Adrenal gland (tissue), 12 donors: ENCODE results near the gene IGHMBP2. TPM values are rescaled to one million over a fixed set of nuclear protein-coding genes. Genes with fewer than 3 reads are reported as not detected.

Experiments used
- DNase-seq, 7 donors: peaks; one replicate each; pipeline ENCODE4 v3.0.0-alpha.2; 2019 to 2020
- H3K27ac ChIP-seq, 5 donors: fragments of 200-600 bp; sonication (generic) in 4 of 5; 1 replicate in 3 of 5; 2 replicates in 2 of 5; pipeline versions ENCODE4 v1.5.1 to v1.8.0; 2016 to 2020; ENCODE audit warnings: mild to moderate bottlenecking in 1 of 5
- H3K27me3 ChIP-seq: fragments of 200-600 bp; 2 replicates; pipeline ENCODE4 v1.8.0; 2021
- H3K36me3 ChIP-seq, 2 donors: fragments of 200-600 bp; replicated peaks in 1 of 2; 1 replicate in 1 of 2; 2 replicates in 1 of 2; pipeline versions ENCODE4 v1.5.1 to v1.8.0; 2018 to 2022
- H3K4me1 ChIP-seq, 2 donors: fragments of 200-600 bp; replicated peaks in 1 of 2; 1 replicate in 1 of 2; 2 replicates in 1 of 2; pipeline versions ENCODE4 v1.5.1 to v1.8.0; 2018 to 2021
- H3K4me3 ChIP-seq, 4 donors: fragments of 200-600 bp; sonication (generic) in 3 of 4; one replicate each; pipeline ENCODE4 v1.5.1; 2016 to 2018
- H3K9me3 ChIP-seq, 3 donors: fragments of 200-600 bp; sonication (generic) in 1 of 3; replicated peaks in 1 of 3; 1 replicate in 2 of 3; 2 replicates in 1 of 3; pipeline versions ENCODE4 v1.5.1 to v1.8.0; 2016 to 2021
- POLR2A ChIP-seq, 2 donors: fragments of 450-650 bp; IDR thresholded peaks; one replicate each; pipeline ENCODE4 v1.6.1; 2017; ENCODE audit warnings: antibody characterized with exemption in 2 of 2, mild to moderate bottlenecking in 2 of 2, moderate library complexity in 1 of 2
- WGBS, 4 donors: extraction: QIAGEN DNeasy Blood & Tissue Kit in 2 of 4; methylation state at CpG; one replicate each; pipeline versions ENCODE4 v1.1.5 to v1.1.7; 2013 to 2017; 5-methylcytosine and 5-hydroxymethylcytosine counted together
- intact Hi-C, 2 donors: fragments of 100-400 bp; cut with DNase I; formaldehyde crosslinking; loops; one replicate each; pipeline versions ENCODE4 v1.14.1 to v1.15.0; 2022 to 2023
- polyA plus RNA-seq, 3 donors: library from polyadenylated mRNA; stranded (reverse); fragments of 200-250 nt in 2 of 3; fragments of 350-450 nt in 1 of 3; fragmentation: Illumina TruSeq in 1 of 3; extraction: RNeasy Lipid Tissue Mini Kit (QIAGEN cat#74804) in 1 of 3; gene quantifications; one replicate each; pipeline ENCODE4 v1.2.3, GENCODE V29; 2013 to 2014
- total RNA-seq, 9 donors: library from RNA; depleted of rRNA in 4 of 9; stranded (reverse); fragments of >200 nt in 4 of 9; fragments of 120-200 nt in 1 of 9; fragmentation: NEBNext Ultra II Directional in 1 of 9; extraction: Animal tissue kit (Norgen Biotek cat#: 25700) in 1 of 9; gene quantifications; one replicate each; pipeline versions ENCODE4 v1.1.0 to v1.2.4, GENCODE V29; 2013 to 2023
- TF ChIP-seq, protein P1 (sequence below), 6 experiments: fragments of 450-650 bp in 4 of 6; fragments of 200-600 bp in 2 of 6; sonication (generic) in 1 of 6; IDR thresholded peaks; 1 replicate in 5 of 6; 2 replicates in 1 of 6; pipeline versions ENCODE4 v1.5.1 to v1.8.0; 2016 to 2021; ENCODE audit warnings: antibody characterized with exemption in 6 of 6, mild to moderate bottlenecking in 2 of 6, moderate library complexity in 1 of 6
- donor health status: healthy with polysubstance abuse.
- donor health status: Bipolar disorder and iron deficiency.
- donor health status: DM: yes; HTN: yes; CAD: no.
- donor health status: DM: no; HTN: no; CAD: no.
- donor health status: DM: no; HTN: no; CAD: no.
- donor health status: DM: yes; HTN: yes; CAD: no.

The IGHMBP2 gene
- total and polyA plus RNA-seq, 12 donors, result 7.9 to 40.6 (median 16.3) TPM

DNA sequence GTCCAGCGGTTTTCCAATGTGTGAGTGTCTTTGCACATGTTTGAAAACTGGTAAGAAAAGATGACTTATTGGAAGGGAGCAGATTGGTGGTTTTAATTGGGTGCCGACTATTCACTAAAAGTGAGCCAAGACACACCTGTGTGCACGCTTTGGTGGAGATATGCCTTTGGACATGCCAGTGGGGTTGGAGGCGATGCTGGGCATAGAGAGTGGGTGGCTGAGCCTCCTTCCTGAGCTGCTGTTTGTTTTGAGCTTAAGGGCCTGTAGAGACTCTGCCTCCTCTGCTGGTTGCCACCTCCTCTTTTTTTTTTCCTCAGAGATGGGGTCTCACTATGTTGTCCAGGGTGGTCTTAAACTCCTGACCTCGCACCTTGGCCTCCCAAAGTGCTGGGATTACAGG is 9.5 kb downstream of the IGHMBP2 start:
- no peaks in the 10 kb centered on the region for H3K4me1 ChIP-seq
- 91 to 97% (median 95%) methylated on average over 5 of the region's 5 CpGs for WGBS, 4 donors
- no peak overlapping the region for H3K4me3 ChIP-seq
- intact Hi-C loops, result no loop called here
- TF ChIP-seq POLR2A (IDR thresholded peaks at IDR 0.05), result no peak
- TF ChIP-seq, protein P1, sequence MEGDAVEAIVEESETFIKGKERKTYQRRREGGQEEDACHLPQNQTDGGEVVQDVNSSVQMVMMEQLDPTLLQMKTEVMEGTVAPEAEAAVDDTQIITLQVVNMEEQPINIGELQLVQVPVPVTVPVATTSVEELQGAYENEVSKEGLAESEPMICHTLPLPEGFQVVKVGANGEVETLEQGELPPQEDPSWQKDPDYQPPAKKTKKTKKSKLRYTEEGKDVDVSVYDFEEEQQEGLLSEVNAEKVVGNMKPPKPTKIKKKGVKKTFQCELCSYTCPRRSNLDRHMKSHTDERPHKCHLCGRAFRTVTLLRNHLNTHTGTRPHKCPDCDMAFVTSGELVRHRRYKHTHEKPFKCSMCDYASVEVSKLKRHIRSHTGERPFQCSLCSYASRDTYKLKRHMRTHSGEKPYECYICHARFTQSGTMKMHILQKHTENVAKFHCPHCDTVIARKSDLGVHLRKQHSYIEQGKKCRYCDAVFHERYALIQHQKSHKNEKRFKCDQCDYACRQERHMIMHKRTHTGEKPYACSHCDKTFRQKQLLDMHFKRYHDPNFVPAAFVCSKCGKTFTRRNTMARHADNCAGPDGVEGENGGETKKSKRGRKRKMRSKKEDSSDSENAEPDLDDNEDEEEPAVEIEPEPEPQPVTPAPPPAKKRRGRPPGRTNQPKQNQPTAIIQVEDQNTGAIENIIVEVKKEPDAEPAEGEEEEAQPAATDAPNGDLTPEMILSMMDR (IDR thresholded peaks at IDR 0.05), result no peak
- H3K27me3 ChIP-seq, result no peaks in the 10 kb centered on the region
- no peak for DNase-seq
- no peaks in the 10 kb centered on the region for H3K9me3 ChIP-seq
- peaks cover 0 to 96% of the 10 kb centered on the region in 2 donors for H3K36me3 ChIP-seq
- H3K27ac ChIP-seq, result no peak overlapping the region

- no peak overlapping the region for H3K4me3 ChIP-seq
- peaks cover 0 to 93% of the 10 kb centered on the region in 2 donors for H3K36me3 ChIP-seq
- H3K27ac ChIP-seq, result no peak overlapping the region
- no peak for DNase-seq
- H3K27me3 ChIP-seq, result no peaks in the 10 kb centered on the region
- intact Hi-C loops, result no loop called here
- H3K9me3 ChIP-seq, result no peaks in the 10 kb centered on the region
- WGBS, 4 donors, result 87 to 96% (median 95%) methylated on average over 15 of the region's 15 CpGs
- no peaks in the 10 kb centered on the region for H3K4me1 ChIP-seq
- TF ChIP-seq, protein P1 (IDR thresholded peaks at IDR 0.05), result no peak
- no peak for TF ChIP-seq POLR2A (IDR thresholded peaks at IDR 0.05)
These were observed 11.1 kb downstream of the IGHMBP2 start for GRCh38 chr11:68914761-68915160.

- H3K27ac ChIP-seq, result no peak overlapping the region
- TF ChIP-seq, protein P1 (IDR thresholded peaks at IDR 0.05), result no peak
- no peak for TF ChIP-seq POLR2A (IDR thresholded peaks at IDR 0.05)
- H3K9me3 ChIP-seq, result no peaks in the 10 kb centered on the region
- WGBS, 4 donors, result 93 to 95% (median 94%) methylated on average over 8 to 13 of the region's 13 CpGs
- no peak for DNase-seq
- H3K27me3 ChIP-seq, result no peaks in the 10 kb centered on the region
- H3K4me1 ChIP-seq, result no peaks in the 10 kb centered on the region
- intact Hi-C loops, result no loop called here
- H3K4me3 ChIP-seq, result no peak overlapping the region
- peaks cover 0 to 90% of the 10 kb centered on the region in 2 donors for H3K36me3 ChIP-seq
These were observed 12.7 kb downstream of the IGHMBP2 start for GRCh38 chr11:68916439-68916838.

DNA sequence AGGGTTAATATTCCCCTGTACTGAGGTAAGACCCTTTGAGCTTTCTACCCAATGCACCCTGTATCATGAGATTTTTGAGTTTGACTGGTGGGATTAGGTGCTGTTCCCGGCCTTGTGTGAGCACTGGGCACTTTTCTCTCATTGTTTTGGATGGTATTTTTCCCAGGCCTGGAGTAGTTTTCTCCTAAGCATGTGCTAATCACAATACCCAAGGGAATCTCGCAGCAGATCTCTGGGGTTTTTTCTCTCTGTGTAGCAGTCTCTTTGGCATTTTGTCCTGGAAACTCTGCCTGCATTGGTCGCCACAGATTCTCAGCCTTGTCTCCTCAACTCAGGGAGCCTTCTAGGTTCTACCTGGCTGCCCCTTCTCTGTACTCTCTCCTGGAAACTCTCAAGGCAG is 19.9 kb downstream of the IGHMBP2 start:
- DNase-seq, result no peak
- WGBS, 4 donors, result 92 to 98% (median 96%) methylated on average over 3 of the region's 3 CpGs
- Histone ChIP-seq H3K4me1 (peaks cover 0 to 10% of the 10 kb centered on the region in 2 donors), H3K36me3 (peaks cover 0 to 52% of the 10 kb centered on the region in 2 donors), H3K27me3 (no peaks in the 10 kb centered on the region), H3K4me3 (no peak overlapping the region), H3K9me3 (peaks cover 0 to 16% (median 6%) of the 10 kb centered on the region in 3 donors), H3K27ac (no peak overlapping the region)
- TF ChIP-seq, protein P1 (IDR thresholded peaks at IDR 0.05), result no peak
- TF ChIP-seq POLR2A (IDR thresholded peaks at IDR 0.05), result no peak
- intact Hi-C loops, result loop anchor here in 1 of 2 donors (5.0 kb wide), 1 partner anchor 719 kb away; the partner anchor contains the start of gene CCND1
